OCI-LY7 (cell line): ENCODE measurements around the gene EXD2. TPM values are rescaled to one million over a fixed set of nuclear protein-coding genes. Genes with fewer than 3 reads are reported as not detected.
"Not testable (repeated sequence)": the region's sequence is repeated elsewhere in the genome, so short reads cannot be mapped to it uniquely, and the experiment has no call there.

ENCODE experiments used
- BruUV-seq: library from RNA; stranded (reverse); fragments of 400-500 nt; replicated peaks from 2 replicates; lab custom pipeline; 2021; lab: Mats Ljungman, UMichigan
- CTCF ChIA-PET: fragments of 300-600 bp; sonication (Branson Sonifier 250); formaldehyde crosslinking; loops from one replicate; lab custom pipeline; 2022; ENCODE audit warnings: antibody characterized with exemption; ENCODE audit not compliant: unreplicated experiment; lab: Charles Lee
- POLR2A ChIA-PET: fragments of 300-600 bp; sonication (Branson Sonifier 250); formaldehyde crosslinking; loops from one replicate; lab custom pipeline; 2022; ENCODE audit warnings: antibody characterized with exemption; lab: Charles Lee
- DNase-seq: peaks from one replicate; pipeline ENCODE4 v3.0.0-alpha.2; 2015; ENCODE audit warnings: low spot score
- H2AFZ ChIP-seq: fragments of 200-600 bp; sonication (generic), shearing (Covaris generic); 2 replicates; pipeline ENCODE4 v1.6.1; 2014; ENCODE audit warnings: mild to moderate bottlenecking, antibody characterized with exemption, low read length, moderate library complexity
- H3K27ac ChIP-seq: fragments of 200-600 bp; sonication (generic); 2 replicates; pipeline ENCODE4 v1.5.1; 2014; ENCODE audit warnings: mixed run types, low read depth, mild to moderate bottlenecking, moderate library complexity, low read length, inconsistent platforms; ENCODE audit not compliant: poor library complexity, severe bottlenecking
- H3K36me3 ChIP-seq: fragments of 200-600 bp; sonication (generic); 2 replicates; pipeline ENCODE4 v1.6.1; 2014; ENCODE audit warnings: mild to moderate bottlenecking, antibody characterized with exemption, low read length, moderate library complexity, mixed read lengths; ENCODE audit not compliant: insufficient read depth
- H3K4me1 ChIP-seq: fragments of 200-600 bp; sonication (generic); 2 replicates; pipeline ENCODE4 v1.5.1; 2014; ENCODE audit warnings: mild to moderate bottlenecking, low read length; ENCODE audit not compliant: insufficient read depth, poor library complexity, severe bottlenecking
- H3K4me2 ChIP-seq: fragments of 200-600 bp; sonication (generic); 2 replicates; pipeline ENCODE4 v1.6.1; 2014; ENCODE audit warnings: mild to moderate bottlenecking, low read length
- H3K4me3 ChIP-seq: fragments of 200-600 bp; sonication (generic); 2 replicates; pipeline ENCODE4 v1.5.1; 2014; ENCODE audit warnings: mild to moderate bottlenecking, low read depth, low read length; ENCODE audit not compliant: poor library complexity, severe bottlenecking
- H3K79me2 ChIP-seq: fragments of 200-600 bp; sonication (generic); 2 replicates; pipeline ENCODE4 v1.6.1; 2016; ENCODE audit warnings: low read depth, mild to moderate bottlenecking, low read length, moderate library complexity, mixed read lengths; ENCODE audit not compliant: insufficient read depth
- H3K9me2 ChIP-seq: fragments of 200-600 bp; sonication (generic); 2 replicates; pipeline ENCODE4 v1.6.1; 2016; ENCODE audit warnings: mild to moderate bottlenecking, low read length, mixed read lengths; ENCODE audit not compliant: insufficient read depth
- H3K9me3 ChIP-seq: fragments of 200-600 bp; sonication (generic); 2 replicates; pipeline ENCODE4 v1.6.1; 2014; ENCODE audit warnings: mild to moderate bottlenecking, mixed run types, low read length, mixed read lengths
- H4K20me1 ChIP-seq: fragments of 200-600 bp; sonication (generic); 2 replicates; pipeline ENCODE4 v1.6.1; 2014; ENCODE audit warnings: mild to moderate bottlenecking, antibody characterized with exemption, low read length, moderate library complexity, mixed read lengths; ENCODE audit not compliant: insufficient read depth
- CTCF ChIP-seq: fragments of 200-600 bp; sonication (generic); conservative IDR thresholded peaks from 2 replicates; pipeline ENCODE4 v1.5.1; 2014; ENCODE audit warnings: mild to moderate bottlenecking, antibody characterized with exemption, low read length, moderate library complexity, mixed read lengths
- EZH2phosphoT487 ChIP-seq: fragments of 200-600 bp; sonication (generic); IDR thresholded peaks from 2 replicates; pipeline ENCODE4 v1.6.1; 2018; ENCODE audit warnings: low read depth, borderline replicate concordance, mild to moderate bottlenecking, mixed run types, antibody characterized with exemption, low read length, moderate library complexity, mixed read lengths
- intact Hi-C: fragments of 100-400 bp; cut with micrococcal nuclease; formaldehyde crosslinking; loops from one replicate; pipeline ENCODE4 v1.10.0; 2022; ENCODE audit not compliant: unreplicated experiment
- total RNA-seq, 2 experiments: library from RNA; depleted of rRNA in 1 of 2; stranded (reverse); fragments of >200 nt in 1 of 2; shearing (Covaris generic) in 1 of 2; gene quantifications; 2 replicates each; pipeline ENCODE4 v1.2.3, GENCODE V29; 2014 to 2022

Gene EXD2
- total RNA-seq, 2 experiments from 2014 or later: 2.7 to 8.4 TPM

DNA sequence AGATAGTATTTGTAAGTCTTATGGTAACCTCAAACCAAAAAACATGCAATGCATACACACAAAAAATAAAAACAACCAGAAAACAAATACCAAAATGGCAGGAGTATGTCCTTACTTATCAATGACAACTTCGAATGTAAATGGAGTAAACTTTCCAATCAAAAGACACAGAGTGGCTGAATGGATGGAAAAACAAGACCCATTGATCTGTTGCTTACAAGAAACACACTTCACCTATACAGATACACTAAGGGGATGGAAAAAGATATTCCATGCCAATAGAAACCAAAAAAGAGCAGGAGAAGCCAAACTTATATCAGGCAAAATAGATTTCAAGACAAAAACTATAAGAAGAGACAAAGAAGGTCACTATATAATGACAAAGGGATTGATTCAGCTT lies 29.7 kb upstream of the EXD2 start:
- no peak overlapping the region for H3K4me3 ChIP-seq

DNA sequence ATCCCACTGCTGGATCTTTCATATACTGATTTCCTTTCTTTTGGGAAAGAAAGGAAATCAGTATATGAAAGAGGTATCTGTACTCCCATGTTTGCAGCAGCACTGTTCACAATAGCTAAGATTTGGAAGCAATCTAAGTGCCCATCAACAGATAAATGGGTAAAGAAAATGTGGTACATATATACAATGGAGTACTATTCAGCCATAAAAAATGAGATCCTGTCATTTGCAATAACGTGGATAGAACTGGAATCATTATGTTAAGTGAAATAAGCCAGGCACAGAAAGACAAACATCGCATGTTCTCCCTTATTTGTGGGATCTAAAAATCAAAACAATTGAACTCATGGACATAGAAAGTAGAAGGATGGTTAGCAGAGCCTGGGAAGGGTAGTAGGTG lies 25.5 kb upstream of the EXD2 start:
- BruUV-seq, H3K4me3 ChIP-seq, H3K9me3 ChIP-seq, H3K36me3 ChIP-seq, H3K79me2 ChIP-seq, H2AFZ ChIP-seq, H3K27ac ChIP-seq, DNase-seq, CTCF ChIA-PET, H4K20me1 ChIP-seq, intact Hi-C loops, H3K4me2 ChIP-seq, H3K4me1 ChIP-seq, H3K9me2 ChIP-seq: not testable (repeated sequence)
- POLR2A ChIA-PET: interaction anchor here (0.7 kb wide), 1 partner anchor 61 kb away, joined by 3 read pairs; no protein-coding TSS in a partner anchor

More for the DNA sequence above, 29.7 kb upstream of the EXD2 start:
- no peaks in the 10 kb centered on the region for H3K36me3 ChIP-seq
- H4K20me1 ChIP-seq: no peaks in the 10 kb centered on the region
- H3K9me2 ChIP-seq: no peaks in the 10 kb centered on the region
- no peak overlapping the region for H3K4me2 ChIP-seq
- no peak for TF ChIP-seq EZH2phosphoT487
- TF ChIP-seq CTCF: no peak
- ChIA-PET POLR2A (no interaction called here), CTCF (no interaction called here)
- DNase-seq: no peak
- intact Hi-C loops: no loop called here
- H3K79me2 ChIP-seq: no peaks in the 10 kb centered on the region
- no peak overlapping the region for H2AFZ ChIP-seq
- H3K27ac ChIP-seq: no peak overlapping the region
- H3K9me3 ChIP-seq: 0 out of 2 replicates have a peak, but pooled peaks cover 5% of the 10 kb centered on the region
- H3K4me1 ChIP-seq: no peaks in the 10 kb centered on the region
- BruUV-seq: no TSS peak

- H3K4me1 ChIP-seq: no peaks in the 10 kb centered on the region
- CTCF ChIA-PET: no interaction called here
- no peak overlapping the region for H2AFZ ChIP-seq
- no peak overlapping the region for H3K4me3 ChIP-seq
- no TSS peak for BruUV-seq
- H3K9me2 ChIP-seq: no peaks in the 10 kb centered on the region
- H3K27ac ChIP-seq: no peak overlapping the region
- TF ChIP-seq EZH2phosphoT487 (no peak), CTCF (no peak)
- no peaks in the 10 kb centered on the region for H4K20me1 ChIP-seq
- no peak overlapping the region for H3K4me2 ChIP-seq
- no peak for DNase-seq
- H3K9me3 ChIP-seq: no peaks in the 10 kb centered on the region
- POLR2A ChIA-PET: no interaction called here
- H3K36me3 ChIP-seq: no peaks in the 10 kb centered on the region
- intact Hi-C loops: no loop called here
- H3K79me2 ChIP-seq: no peaks in the 10 kb centered on the region
These were observed 20.5 kb upstream of the EXD2 start for GRCh38 chr14:69170839-69171238.
